GM18499 (cell line): Measurements from ENCODE around the gene SDHB.

ENCODE experiments used
- ATAC-seq: cut with Tn5 transposase; IDR thresholded peaks from one replicate; pipeline ENCODE4 v1.9.1; 2021; ENCODE audit warnings: moderate number of reproducible peaks; ENCODE audit not compliant: insufficient read depth, unreplicated experiment

Gene SDHB

DNA sequence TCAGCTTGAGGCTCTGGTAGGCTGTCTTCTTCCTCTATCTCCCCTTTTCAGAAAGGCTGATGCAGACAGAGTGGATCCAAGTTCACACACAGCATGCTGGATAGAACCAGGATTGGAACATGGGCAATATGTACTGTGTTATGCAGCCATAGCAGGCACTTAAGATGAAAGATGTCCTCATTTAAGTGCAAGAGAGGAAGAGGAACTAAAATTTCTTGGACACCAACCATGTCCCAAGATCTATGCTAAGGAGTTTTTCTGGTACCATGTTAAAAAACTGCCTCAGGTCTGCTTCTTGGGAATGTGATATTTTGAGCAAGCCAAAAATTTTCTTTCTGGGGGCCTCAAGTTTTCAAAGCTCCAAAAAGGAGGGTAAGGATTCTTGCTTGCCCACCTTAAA, 1.2 kb downstream of the SDHB start:
- no peak for ATAC-seq

DNA sequence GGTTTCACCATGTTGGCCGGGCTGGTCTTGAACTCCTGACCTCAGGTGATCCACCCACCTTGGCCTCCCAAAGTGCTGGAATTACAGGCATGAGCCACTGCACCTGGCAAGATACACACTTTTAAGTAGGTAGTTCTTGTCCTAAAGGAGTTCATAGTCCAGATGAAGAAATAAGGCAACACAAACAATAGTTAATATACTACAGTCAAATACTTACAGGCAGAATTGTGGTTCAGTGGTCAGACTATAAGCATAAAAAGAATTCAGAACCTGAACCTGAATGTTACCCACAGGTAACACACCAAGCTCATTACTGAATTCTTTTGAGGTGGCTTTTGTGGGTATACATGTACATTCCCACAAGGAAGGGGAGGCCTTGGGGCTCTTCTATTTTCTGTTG, 1.8 kb downstream of the SDHB start:
- ATAC-seq: no peak

DNA sequence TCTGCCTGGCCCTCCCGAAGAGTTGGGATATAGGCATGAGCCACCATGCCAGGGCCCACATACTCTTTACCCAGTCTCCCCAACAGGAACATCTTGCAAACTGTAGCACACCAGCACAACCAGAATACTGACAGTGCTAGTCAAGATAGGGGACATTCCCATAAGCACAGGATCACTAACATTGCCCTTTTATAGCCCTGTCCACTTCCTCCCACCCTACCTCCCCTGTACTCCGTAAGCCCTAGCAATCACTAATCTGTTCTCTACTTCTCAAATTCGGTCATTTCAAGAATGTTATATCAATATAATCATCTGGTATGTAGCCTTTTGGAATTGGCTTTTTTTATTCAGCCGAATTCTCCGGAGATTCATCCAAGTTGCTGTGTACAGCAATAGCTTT, 5.9 kb downstream of the SDHB start:
- no peak for ATAC-seq

DNA sequence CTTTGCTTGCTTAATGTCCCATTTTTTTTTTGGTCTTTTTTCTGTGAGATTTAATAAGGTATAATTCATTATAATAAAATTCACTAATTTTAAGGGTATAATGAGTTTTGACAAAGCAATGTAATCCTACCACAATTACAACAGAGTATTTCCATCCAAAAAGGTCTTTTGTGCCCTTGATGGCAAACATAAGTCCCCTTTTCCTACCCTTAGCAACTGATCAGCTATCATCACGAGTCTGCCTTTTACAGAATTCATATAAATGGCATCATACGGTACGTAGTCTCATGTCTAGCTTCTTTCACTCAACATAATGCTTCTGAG, 7.5 kb downstream of the SDHB start:
- no peak for ATAC-seq

DNA sequence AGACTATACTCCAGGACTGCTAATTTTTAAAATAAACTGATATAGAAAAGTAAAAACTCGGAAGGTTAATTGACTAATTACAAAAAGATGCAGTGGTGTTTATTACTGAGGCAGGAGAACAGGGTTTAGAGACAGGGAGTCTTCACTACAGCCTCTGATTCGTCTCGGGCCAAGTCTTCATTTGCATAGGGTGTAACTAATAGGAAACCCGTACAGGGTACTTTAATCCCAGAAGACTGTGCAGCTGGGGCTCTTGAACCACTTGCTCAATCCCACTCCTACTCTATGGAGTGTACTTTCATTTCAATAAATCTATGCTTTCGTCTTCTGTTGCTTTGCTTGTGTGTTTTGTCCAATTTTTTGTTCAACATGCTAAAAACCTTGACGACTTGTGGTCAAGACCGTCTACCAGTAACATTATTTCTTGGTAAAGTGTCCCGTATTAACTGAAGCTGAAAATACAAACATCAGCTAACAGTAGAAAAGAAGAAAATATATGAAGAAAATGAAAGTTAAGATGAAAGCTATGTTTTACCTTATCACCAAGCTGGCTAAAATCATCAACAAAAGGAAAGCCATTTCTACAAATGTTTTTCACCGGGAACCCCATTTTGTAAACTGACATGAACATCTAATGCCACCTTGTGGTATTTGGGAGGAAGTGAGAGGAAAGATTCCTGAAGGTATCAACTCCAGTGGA, 8.0 kb downstream of the SDHB start:
- no peak for ATAC-seq

DNA sequence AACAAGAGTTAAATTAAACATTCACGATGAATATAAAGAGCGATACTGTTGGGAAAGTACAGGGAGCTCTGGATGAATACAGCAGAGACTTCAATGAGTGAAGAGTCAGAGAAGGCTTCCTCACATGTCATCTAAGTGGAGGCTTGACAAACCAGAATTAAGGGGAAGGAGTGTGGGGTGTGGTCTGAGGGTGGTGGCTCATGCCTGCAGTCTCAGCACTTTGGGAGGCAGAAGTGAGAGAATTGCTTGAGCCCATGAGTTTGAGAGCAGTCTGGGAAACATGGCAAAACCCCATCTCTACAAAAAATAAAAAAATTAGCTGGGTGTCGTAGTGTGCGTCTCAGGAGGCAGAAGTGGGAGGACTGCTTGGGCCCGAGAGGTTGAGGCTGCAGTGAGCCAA, 8.7 kb downstream of the SDHB start:
- ATAC-seq: no peak

DNA sequence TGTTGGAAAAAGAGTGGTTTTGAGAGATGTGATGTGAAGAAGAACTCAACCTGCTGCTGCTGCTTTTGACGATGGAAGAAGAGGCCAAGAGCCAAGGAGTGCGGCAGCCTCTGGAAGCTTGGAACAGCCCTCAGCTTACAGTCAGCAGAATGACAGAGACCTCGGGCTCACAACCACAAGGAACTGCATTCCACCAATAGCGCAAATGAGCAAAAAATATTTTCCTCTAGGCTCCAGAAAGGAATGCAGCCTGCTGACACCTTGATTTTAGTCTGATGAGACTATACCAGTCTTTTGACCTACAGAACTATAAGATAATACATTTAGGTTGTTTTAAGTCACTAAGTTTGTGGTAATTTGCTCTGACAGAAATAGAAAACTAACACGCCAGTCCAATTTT, 10.2 kb downstream of the SDHB start:
- no peak for ATAC-seq

DNA sequence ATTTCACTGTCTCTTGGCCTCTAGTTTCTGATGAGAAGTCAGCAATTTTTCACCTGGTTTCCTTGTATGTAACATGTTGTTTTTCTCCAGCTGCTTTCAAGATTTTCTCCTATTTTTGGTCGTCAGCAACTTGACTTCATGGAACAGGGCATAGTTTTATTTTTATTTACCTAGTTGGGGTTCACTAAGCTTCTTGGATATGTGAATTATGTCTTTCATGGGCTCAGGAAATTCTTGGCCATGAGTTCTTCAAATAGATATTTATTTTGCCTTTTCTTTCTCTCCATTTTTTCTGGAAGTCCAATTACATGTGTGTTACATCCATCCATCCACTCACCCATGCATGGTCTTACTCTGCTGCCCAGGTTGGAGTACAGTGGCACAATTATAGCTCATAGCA, 13.7 kb downstream of the SDHB start:
- ATAC-seq: no peak

DNA sequence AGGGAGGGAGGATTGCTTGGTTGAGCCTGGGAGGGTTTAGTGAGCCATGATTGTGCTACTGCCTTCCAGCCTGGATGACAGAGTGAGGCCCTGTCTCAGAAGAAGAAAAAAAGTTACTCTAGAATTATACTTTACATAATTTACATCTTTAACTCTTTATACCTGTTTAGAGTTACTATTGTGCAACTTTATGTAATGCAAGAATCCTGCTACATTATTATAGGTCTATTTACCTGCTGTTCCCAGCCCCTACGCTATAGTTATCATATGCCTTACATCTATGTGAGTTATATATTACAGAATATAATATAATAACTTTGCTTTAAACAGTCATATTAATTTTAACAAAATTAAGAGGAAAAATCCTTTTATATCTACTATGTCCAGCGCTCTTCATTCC, 14.3 kb downstream of the SDHB start:
- no peak for ATAC-seq

DNA sequence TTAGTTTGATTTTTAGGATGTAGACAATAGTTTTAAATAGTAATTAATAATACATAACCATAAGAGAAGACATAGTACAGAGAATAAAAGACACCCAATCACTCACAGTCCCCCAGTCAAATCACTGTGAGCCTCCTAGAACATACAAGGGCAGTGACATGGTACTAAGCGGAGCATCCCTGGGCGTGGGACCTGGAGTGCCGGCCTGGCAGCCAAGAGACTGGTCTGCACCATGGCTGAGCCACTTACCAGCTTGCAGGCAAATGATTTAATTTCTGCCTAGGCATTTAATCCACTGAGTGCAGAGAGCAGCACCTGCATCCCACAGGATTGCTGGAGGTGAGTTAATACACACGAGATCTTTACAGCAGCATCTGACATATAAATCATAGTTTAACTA, 20.4 kb downstream of the SDHB start:
- no peak for ATAC-seq

DNA sequence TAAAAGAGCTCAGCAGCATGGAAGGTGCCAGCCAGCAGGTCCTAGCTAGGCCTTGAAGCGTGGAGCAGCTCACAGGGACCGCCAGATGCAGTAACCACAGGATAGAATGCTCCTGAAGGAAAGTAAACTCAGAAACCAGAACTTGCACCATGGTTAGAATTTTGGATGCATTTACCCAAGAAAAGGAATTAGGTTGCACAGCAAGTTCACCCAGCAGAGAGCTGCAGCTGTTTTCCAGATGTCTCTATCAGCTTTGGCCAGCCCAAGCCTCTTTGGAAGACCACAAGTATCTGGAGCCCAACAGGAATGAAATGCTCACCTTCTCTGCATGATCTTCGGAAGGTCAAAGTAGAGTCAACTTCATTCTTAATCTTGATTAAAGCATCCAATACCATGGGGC, 21.1 kb downstream of the SDHB start:
- ATAC-seq: no peak

DNA sequence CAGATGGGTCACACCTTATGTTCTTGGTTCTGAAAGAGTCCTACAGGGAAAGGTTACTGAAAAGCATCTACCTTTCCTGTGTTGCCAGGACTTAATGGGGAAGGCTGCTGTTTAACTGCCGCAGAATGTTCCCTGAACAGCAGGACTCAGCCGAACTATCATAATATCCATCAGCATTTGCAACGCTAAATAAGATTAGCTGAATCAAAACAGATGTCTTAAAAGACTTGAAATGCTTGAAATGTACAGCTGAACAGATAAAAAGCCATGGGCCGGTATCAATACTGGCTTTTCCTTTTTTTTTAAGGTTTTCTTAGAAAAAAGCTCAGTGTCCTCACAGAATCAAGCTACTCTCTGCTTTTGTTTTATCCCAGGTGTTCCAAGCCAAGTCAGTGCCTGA, 22.4 kb downstream of the SDHB start:
- ATAC-seq: no peak

DNA sequence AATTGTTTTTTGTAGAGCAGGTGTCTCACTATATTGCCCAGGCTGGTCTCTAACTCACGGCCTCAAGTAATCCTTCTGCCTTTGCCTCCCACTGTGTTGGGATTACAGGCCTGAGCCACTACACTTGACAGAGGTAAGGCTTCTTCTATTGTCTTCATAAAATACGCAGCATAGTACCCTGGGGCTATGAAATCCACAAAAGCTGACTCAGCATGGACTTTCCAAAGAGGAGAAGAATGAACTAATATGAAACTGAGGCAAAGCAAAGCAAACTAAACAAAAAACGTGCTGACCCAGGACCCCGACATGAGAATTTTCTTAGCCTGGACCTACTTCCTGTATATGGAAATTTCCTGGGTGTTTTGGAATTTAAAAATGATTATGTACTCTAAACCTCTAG, 23.6 kb downstream of the SDHB start:
- ATAC-seq: no peak

DNA sequence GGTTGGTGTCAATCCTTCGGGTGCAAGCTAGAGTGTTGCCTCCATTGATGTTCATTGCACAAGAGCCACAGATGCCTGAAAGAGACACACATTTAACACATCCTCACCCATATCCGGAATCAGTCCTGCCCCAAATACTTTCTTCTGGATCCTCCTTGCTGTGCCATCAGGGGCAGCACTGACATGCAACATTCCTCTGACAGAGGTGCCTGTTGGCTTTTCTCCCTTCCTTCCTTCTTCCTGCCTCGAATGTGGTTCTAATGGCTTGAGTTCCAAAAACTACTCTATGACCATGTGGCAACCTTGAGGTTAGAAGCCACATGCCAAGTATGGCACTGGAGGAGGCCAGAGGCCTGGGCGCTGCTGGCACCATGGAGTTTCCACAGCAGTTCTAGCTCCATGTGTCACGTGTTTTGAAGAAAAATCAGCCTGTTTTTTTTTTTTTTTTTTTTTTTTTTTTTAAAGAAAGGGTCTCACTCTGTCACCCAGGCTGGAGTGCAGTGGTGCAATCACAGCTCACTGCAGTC, 25.1 kb downstream of the SDHB start:
- ATAC-seq: no peak

DNA sequence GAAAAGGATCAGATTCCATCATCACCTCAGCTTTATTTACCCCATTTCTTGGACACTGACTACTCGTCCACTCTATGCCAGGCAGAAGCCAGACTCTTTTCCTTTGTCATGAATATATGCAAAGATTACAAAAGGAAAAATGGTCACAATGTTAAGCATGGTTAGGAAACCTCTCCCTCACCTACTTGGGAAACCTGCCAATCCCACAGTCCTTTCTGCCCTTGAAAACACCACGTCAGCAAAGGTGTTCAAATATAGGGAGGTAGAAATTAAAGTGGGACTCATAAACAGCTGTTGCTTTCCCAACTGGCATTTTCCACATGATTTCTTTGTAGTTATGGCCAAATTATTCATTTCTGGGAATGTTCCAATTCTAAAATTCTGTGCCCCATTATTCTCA, 25.9 kb downstream of the SDHB start:
- no peak for ATAC-seq

DNA sequence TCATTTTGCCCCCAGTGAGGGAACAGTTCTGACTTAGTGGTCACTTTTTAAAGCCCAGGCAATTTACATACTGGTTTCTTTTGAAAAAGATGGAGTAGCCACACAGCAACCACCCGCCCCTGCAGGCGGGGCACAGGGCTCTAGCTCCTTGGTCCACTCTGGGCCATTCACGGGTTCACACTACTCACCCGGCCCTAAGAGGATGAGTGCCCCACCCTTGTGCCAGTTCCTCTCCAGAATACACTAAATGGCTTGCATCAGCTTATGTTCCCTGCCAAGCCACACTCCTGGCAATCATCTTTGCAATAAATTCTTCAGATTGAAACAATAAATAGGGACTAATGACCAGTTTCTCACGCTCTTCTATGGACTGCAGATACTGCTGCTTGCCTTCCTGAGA, 26.4 kb downstream of the SDHB start:
- no peak for ATAC-seq

DNA sequence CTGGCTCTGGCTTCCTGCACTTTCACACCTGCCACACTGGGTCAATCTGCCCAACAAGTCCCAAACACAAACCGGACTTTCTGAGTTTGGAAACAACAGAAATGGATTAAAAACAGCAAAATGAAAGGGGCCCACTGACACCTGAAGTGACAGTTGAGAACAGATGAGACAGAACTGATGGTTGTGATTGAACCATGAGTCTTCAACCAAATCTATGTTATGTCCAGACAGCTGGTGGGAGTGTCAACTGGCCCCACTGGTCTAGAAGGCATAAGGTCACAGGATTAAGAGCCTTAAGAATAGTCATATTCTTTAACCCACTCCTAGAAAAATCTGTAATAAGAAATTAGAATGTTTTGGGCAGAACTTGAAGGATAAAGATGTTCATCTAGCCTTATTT, 29.1 kb downstream of the SDHB start:
- no peak for ATAC-seq

DNA sequence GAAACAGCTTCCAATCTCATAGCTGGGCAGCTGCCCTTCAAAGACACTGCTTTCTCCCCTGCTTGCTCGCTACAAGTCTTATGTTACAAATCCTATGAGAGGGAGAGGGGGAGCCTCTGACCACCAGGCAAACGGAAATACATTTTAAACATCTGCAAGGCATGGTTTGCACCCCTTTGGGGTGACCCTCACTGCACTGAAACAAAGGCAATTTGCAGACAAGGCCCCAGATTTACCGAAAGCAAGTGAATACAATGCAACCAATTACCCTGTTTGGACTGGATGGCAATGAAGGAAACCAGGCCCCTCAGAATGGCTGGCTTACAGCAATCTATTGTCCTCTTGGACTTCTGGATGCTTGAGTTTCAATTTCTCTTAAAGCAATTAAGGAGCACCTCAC, 30.3 kb downstream of the SDHB start:
- no peak for ATAC-seq

DNA sequence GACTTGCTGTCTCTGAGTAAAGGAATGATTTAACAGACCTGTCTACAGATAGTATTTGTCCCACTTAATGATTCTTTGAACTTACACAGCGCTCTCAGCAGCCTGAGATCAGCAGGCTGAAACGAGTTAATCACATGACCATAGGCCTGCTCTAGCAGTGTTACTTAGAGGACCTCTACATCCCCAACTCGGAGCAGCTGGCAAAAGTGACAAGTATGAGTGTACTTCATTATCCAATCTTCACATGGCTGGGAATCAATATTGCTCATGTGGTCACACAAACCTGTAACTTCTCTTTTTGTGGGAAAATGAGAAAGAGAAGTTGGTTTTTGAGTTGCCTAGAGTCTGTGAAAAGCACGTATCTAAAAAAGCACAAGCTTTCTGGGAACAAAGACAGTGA, 30.7 kb downstream of the SDHB start:
- no peak for ATAC-seq

DNA sequence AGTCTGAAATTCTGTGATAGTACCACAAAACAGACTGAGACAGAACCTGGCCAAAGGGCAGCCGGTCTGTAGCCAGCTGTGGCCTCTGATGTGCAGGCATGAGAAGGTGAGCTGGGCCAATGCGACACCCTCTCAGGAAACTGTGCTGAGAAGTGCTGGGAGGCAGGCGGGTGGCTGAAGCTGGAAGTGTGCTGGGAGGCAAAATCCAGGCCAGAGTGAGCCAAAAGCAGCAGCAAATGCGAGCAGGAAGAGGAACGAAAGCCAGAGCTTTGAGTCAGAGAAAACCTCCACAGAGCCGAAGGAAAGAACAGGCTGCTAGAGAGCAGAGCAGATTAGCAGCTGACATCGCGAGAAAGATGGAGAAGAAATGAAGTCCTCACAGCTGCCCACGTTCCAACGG, 31.9 kb downstream of the SDHB start:
- ATAC-seq: no peak

DNA sequence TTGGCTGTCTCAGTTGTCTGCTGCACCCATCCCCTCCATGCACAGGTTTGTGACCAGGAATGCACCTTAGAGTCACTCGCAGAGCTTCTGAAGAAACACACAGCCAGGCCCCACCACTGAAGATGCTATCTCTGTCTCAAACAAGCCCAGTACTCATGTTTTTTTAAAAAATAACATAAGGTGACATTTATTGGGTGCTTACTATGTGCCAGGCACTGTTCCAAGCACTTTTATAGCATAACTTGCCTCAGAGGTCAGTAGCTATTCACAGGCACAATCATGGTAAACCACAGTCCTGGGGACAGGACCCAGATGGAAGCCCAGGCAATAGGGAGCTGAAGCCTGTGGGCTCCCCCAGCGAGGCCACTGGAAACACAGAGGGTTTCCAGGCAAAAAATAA, 33.3 kb downstream of the SDHB start:
- ATAC-seq: no peak

DNA sequence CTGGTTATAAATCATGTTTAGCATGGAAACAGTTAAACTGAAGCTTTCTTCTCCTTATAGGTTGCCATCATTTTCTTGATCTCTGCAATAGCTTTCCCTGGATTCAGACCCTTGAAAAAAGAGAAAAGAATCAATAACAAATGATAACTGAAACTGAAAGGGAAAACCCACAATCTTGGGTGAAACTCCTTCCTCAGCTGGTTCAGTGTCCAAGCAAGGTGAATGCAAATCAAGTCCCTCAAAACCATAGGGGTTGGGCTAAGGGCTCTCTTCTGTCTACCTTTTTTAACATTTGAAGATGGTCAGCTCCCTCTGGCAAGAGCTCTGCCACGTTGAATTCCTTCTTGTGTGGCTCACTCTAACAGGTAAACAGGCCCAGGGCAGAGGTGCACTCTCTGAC, 35.0 kb downstream of the SDHB start:
- no peak for ATAC-seq

DNA sequence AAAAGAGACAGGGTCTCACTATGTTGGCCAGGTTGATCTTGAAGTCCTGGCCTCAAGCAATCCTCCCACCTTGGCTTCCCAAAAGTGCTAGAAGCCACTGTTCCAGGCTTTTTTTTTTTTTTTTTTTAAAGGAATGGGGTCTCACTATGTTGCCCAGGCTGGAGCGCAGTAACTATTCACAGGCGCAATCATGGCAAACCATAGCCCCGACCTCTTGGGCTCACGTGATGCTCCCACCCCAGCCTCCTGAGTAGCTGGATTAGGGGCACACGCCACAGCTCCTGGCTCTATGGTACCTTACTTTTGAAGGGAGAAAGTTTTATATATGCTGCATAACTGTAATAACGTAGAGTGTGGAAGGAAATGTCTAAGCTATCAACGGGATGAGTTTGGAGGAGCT, 36.4 kb downstream of the SDHB start:
- no peak for ATAC-seq
